HG03045 (cell line): Measurements from ENCODE around the gene LCN9.
"Not testable (repeated sequence)": the region's sequence is repeated elsewhere in the genome, so short reads cannot be mapped to it uniquely, and the experiment has no call there.

Source experiments
- ATAC-seq: cut with Tn5 transposase; IDR thresholded peaks from one replicate; pipeline ENCODE4 v1.9.1; 2021; ENCODE audit warnings: mild to moderate bottlenecking, moderate library complexity; ENCODE audit not compliant: unreplicated experiment

Gene LCN9

DNA sequence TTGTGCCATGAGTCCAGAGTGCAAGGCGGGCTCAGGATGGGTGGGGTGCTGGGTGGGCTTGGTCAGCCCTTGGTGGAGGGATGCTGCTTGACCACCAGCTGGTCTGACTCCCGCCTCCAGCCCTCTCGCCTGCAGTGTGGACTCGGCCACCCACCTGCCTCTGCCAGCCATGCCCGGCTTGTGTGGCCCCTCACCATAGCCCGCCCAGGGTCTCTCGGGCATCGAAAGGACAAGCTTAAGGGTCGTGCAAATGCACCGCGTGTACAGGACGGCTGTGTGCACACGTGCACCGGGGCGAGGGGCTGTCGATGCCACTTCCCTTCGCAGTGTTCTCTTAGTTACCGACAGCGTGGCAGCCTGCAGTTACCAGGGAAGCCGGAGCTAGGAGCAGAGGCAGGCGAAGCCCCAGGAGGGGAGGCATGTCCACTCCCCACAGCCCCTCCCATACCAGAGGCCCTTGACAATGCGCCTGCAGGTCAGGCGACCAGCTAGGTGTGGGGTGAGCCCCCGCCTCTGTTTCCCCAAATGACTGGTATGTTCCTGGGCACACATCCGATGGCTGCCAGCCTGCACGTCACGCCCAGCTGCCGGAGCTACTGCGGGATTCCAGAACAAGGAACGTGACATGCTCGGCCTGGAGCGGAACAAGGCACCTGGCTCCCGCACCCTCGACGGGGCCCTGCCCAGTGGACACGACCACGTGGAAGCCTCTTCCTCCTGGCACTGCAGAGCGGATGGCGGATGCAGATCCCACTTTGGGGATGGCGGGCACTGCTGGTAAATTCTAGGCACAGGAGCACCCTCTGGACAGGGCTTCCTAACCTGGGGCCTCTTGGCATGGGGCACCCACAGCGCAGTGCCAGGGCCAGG is 7.8 kb downstream of the LCN9 start:
- no peak for ATAC-seq

DNA sequence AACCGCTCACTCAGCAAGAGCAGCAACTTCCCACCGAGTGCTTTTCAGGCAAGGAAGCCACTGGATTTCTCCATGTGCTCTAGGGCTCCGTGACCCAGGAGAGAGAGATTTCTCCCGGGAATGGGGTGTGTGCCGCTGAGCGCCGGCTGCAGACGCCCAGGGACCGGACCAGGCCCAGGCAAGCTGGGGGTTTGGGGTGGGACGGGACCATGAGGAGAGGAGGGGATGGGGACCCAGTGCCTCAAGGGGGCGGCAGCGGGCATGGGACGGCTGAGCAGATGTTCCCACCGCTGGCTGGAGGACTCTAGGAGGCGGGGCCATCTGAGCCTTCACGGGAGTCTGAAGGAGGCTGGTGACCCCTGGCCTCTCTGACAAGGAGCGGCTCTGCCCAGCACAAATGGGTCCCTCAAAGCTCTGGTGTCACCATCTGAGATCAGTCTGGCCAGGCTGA is 8.5 kb downstream of the LCN9 start:
- no peak for ATAC-seq

DNA sequence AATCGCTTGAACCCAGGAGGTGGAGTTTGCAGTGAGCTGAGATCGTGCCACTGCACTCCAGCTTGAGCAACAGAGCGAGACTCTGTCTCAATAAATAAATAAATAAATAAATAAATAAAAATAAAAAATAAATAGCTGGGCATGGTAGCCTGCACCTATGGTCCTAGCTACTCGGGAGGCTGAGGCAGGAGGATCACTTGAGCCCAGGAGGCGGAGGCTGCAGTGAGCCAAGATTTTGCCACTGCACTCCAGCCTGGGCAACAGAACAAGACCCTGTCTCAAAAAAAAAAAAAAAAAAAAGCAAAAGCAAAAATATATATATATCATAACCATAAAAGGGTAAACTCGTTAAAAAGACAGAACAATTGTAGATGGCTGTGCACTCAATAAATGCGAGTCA is 9.7 kb downstream of the LCN9 start:
- not testable (repeated sequence) for ATAC-seq

DNA sequence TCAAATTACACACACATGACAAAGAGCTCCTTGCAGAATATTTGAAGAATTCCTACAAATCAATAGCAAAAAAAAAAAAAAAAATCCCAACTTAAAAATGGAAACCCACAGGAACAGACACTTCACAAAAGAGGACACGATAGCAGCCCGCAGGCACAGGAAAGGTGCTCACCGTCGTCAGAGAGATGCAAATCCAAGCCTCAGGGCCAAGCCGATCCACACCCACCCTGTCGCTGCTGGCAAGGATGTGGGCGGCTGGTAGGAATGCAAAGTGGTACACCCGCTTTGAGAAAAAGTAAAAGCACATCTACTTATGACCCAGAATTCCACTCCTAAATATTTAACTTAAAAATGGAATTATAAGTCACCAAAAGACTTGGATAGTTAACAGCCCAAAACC is 10.8 kb downstream of the LCN9 start:
- no peak for ATAC-seq

DNA sequence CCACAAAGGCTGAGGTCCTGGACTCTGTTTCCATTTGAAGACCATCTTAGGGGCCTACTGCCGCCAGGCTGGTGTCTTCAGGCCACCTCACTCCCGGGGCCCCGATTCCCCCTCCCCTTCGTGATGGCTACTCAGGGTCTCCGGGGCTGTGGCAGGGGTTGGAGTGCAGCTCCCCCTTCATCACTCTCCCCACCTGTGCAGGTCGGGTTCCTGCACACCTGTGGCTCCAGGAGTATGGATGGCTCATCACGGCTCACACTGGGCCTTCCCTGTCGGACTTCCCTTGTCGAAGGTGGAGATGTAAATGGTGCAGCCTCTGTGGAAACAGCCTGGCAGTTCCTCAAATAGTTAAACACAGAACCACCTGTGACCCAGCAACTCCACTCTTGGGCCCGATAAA is 11.9 kb downstream of the LCN9 start:
- no peak for ATAC-seq

DNA sequence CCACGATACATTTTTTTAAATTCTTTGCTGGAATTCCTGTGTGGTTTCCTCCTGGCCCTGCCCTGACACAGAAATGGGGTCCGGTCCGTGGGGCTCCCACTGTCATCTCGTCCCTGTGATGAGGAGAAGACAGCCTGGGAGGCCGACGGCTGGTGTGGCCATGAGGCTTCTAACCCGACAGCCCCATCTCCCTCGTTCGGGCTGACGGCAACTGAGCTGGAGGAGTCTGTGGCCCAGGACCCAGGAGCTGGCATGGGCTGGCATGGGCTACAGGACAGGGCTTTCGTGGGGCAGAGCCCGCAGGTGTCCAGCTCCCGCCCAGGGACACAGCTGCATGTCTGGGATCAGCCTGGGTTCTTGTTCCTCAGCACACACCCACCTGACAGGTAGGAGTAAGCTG is 13.8 kb downstream of the LCN9 start:
- no peak for ATAC-seq

DNA sequence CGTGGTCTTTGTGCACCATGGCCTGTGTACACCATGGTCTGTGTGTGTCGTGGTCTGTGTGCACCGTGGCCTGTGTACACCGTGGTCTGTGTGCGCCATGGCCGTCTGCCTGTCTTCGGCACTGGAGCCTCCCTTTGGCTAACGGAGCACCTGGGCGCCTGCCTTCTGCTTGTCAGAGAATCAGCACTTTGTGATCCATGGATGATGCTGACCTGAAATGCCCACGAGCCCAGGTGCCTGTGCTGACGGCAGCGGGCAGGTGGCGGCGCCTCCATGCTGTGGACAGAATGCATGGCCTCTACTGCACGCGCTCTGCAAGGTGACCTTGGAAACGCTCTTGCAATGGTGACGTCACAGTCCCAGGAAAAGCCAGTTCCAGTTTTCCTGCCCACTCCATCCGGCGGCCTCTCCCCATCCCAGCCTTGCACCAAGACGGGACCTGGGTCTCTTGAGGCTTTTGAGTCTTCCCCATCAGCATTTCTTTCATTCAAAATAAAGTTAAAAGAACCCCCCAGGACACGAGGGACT is 14.6 kb downstream of the LCN9 start:
- no peak for ATAC-seq

DNA sequence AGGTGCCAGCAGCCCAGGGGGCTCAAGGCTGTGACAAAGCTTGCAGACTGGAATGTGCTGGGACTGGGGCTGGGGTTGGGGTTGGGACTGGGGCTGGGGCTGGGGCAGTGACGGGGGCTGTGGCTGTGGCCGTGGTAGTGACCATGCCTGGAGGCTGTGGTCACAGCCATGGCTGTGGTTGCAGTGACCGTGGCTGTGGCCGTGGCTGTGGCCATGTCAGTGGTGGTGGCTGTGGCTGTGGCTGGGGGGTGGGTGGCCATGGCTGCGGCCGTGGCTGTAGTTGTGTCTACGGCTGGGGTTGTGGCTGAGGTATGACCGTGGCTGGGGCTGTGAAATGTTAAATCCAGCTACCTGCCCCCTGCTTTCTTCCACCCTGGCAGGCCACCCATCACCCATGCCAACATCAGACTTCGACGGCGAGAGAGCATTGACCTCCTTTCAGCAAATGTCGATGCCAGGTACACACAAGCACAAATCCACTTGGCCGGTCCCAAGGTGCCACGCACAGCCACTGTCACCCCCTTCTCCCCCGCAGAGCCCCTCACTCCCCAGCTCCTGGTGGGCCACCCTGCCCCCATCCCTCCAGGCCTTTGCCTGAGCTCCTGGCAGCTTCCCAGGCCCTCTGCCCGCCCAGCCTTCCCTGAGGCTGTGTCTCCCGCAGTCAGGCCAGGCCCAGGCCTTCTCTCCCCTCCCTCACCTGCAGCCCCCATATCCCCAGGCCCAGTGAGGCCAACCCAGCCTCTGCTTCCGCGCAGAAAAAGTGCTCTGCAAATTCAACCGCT is 15.3 kb downstream of the LCN9 start:
- ATAC-seq, result no peak

DNA sequence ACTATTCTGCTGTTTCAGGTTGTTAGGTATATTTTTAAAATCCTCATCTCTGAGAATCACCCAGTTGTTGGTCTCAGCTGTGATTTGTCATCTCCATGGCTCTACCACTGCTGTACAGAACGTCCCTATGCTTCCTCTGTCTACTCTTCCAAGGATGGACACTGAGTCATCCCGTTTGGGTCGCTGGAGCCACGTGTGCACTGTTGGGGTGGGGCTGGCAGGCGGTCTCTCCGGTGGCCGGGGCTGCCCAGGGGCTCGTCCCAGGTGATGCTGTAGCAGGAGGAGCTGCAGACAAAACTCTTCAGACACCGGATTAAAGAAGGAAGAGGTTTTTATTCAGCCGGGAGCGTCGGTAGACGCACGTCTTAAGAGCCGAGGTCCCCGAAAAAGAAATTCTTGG is 16.9 kb downstream of the LCN9 start:
- ATAC-seq, result no peak

DNA sequence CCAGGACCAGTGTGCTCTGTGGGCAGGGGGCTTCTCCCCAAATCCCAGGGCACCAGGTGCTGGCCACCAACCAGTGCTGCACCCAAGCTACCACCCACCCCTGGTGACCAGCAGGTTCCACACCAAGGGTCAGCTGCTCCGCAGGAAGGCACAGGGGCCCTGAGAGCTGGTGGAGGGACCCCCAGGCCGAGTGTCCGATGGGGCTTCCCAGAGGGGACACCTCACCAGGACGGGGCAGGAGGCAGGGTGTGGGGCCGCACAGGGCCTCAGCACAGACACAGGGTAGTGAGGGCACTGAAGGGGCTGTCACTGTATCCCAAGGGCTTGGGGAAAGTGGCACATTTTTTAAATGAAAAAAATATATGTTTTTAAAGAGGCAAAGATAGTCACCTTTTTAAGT is 18.1 kb downstream of the LCN9 start:
- ATAC-seq, result no peak

DNA sequence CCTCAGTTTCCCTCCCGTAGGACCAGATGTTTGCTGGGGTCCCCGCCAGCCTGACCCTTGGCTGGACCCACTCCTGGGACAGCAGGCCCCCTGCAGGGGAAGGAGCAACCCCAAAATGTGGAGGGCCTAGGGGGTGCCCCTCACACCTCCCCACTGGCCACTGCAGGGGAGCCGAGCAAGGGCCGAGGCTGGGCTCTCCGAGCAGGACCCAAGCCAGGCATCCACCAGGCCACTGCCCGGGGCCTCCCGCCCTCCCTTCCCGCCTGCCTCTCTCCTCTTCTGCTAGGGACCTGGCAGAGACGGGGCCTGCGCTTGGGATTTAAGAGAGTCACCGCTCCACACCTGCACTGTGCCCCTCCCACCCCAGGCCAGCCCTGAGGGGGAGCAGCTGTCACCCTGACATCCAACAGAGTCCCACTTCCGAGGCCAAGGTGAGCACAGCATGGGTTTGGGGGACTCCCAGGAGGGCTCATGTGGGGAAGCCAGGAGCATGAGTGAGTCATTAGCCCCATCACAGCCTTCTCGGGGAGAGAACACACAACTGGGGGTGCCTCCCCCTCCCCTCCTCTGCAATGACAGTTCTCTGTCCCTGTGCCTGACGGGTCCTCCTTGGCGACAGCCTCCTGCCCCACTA is 20.4 kb downstream of the LCN9 start:
- no peak for ATAC-seq

DNA sequence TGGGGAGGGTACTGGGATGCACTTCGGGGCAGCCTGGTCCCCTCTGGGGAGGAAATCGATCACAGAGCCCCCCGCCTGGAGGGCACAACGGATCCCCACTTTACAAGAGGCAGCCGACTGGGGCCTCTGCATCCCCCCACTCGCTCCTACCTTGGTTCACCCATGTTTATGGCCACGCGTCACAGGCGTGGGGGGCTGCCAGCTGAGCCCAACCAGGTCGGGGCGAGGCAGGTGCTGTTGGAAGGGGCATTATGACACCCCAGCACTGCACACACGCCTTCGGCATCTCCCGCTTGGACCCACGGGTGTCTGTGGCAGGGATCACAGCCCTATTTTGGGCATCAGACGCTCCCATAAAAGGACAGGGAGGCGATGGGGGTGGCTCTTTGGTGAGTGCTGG is 21.6 kb downstream of the LCN9 start:
- ATAC-seq, result no peak

DNA sequence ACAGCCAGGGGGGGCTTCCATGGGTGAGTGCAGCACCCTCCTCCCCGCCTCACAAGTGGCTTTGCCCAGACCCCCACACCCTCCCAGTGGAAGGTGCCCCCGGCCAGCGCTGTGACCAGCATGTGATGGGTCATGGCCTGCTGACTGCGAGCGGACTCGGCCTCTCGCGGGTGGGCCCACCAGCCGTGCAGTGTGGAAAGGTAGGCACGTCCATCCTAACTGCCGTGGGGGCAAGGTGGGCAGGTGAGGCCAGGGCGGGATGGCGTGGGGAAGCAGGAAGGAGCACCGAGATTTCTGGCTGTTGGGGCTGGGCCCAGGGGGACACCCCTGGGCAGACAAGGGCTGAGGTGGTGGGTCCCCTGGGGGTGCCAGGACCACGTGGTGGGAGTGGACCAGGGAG is 24.1 kb downstream of the LCN9 start:
- no peak for ATAC-seq

DNA sequence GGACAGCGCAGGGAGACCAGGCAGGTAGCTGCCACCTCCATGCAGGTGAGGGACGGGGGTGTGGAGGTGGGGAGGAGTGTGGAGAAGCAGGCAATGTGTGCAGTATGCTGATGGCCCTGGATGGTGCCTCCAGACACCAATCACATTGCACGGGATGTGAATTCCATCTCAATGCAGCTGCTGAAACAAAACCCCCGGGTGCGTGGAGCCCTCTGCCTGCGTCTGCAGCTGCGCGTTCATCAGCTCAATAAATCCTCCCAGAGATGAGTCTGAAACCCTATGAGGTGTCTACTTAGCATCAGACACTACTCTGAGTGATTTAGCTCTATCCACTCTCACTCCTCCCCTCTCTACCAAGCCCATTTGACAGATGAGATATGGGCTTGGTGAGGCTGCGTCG is 25.9 kb downstream of the LCN9 start:
- ATAC-seq, result no peak

DNA sequence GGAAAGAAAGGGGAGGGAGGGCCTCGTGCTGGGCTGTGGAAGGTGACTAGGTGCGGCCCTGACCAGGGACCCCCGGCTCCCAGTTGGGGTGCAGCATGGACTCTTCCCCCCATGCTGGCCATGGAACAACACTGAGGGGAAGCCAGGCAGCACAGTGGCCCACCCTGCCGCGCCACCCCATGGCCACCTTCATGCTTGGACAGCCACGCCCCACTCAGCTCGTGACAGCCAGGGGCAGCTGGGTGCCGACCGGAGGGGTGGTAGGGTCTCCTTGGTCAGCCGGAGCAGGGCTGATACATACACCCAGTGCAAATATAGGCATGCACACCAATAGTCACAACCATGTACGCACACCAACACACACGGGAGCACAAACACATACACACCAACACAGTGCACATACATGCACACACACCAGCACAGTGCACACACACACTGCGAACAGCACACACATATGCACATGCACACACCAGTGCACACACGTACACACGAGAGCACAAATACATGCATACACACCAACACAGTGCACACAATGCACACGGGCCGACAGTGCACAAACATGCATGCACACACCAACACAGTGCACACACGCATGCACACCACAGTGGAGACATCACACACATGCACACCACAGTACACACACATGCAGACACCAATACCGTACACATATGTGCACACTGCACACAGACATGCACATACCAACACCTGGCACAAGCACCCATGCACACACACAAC is 27.9 kb downstream of the LCN9 start:
- ATAC-seq, result no peak

DNA sequence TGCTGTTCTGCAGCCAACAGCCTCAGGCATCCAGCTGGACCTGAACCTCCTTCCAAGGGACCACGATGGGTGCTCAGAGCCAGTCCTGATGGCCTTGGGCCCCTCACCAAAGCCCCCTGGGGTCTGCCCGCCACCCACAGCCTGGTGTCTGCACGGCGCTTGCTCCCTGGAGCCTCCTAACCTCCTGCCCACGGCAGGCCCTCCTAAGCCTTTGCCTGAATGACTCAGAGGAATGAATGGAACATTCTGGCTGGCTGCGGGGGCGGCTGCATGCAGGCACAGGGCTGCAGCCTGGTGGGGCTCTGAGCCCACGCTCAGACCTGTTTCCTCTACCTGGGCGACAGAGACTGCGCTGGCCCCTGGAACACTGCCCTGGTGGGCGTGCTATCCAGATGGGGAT is 29.3 kb downstream of the LCN9 start:
- no peak for ATAC-seq

DNA sequence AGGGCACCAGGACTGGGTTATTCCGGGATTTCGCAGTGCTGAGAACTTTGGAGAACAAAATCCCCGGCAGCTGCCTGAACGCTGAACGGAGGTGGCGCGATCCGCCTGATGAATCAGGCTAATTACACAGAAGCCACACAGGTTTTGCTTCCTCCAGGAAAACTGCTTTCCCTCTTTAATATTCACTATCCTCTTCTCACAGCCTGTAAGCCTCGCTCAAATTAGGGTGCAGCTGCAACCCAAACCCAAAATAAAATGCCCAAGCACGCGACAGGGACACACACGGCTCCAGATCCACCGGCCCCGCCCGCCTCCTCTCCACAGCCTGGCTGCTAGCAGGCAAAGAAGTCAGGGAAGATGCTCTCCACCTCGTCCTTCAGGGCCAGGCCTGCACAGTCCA is 30.2 kb downstream of the LCN9 start:
- no peak for ATAC-seq

DNA sequence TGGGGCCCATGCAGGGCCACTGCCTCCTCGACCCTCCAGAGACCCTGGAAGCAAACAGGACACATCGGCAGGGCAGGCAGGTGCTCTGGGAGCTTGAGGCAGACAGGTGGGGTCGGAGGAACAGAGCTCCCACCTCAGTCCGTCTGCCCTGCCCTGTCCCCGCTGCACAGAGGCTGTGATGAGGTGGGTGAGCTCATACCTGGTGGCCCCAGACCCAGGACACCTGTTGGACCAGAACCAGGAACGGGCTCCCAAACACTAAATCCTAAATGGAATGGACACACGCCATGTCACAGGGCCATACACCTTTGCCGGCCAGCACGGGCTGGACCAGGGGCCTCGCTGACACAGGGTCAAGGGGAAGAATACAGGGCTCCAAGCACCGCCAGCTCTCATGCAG is 30.7 kb downstream of the LCN9 start:
- no peak for ATAC-seq

DNA sequence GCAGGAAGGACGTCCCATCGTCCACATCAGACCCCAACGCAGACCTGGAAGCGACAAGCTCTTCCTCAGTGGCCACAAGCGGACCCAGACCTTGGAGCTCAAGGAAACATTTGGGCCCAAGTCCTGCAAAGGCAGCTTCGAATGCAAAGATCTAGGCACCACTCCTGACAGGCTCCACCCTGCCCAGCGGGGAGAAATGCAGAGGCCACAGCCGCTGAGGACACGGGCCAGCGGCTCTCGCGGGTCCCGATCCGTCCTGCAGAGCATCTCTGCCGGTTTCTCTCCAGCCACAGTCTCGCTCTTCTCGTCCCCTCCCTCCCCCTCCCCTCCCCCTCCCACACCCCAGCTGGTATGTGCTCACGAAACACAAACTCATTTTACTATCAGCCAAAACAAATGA is 31.3 kb downstream of the LCN9 start:
- no peak for ATAC-seq

DNA sequence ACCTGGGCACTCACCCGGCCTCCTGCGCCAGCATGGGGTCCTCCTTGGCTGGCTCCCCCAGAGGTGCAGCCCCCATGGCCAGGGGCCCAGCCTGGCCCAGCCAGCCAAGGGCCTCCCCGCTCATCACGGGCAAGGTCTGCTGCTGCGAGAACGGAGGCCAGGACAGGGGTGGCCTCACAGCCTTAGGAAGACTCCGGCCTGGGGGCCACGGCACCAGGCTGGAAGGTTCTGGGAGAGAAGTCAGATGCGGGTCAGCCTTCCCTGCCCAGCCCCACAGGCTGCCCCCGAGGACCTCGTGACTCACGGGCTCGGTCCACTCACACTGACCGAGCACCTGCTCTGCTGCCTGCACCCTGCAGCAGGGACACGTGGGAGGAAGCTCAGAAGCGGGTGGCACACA is 31.9 kb downstream of the LCN9 start:
- no peak for ATAC-seq

DNA sequence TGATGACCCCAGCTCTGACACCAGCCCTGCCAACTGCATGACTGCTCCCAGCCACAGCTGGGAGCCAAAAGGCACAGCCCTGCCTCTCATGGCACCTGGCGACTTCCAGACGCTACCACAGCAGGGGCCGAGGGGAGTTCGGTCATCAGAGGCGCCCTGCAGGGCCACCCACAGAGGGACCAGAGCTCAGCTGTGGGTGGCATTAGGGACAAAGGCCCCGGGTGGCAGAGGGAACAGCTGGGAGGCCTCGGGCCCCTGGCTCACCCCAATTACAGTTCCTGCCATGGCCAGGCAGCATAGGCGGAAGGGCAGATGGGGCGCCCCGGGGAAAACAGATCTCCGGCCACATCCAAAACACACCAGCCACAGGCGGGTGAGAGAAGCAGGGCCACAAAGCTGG is 32.5 kb downstream of the LCN9 start:
- ATAC-seq, result no peak
